RWPE2 (cell line): ENCODE results near the gene NPIPB2.

Source experiments
- ATAC-seq: fragments of 200-7000 bp; cut with Tn5 transposase; 3 replicates; pipeline ENCODE4 v1.9.1; 2021; ENCODE audit warnings: low read depth
- DNase-seq: peaks from one replicate; pipeline ENCODE4 v3.0.0-alpha.2; 2020; ENCODE audit warnings: low spot score
- H3K27ac ChIP-seq: fragments of 450-650 bp; 2 replicates; pipeline ENCODE4 v1.5.1; 2017; ENCODE audit warnings: mild to moderate bottlenecking; ENCODE audit not compliant: poor library complexity, severe bottlenecking
- H3K27me3 ChIP-seq: fragments of 250-450 bp; sonication (Bioruptor Pico); 2 replicates; pipeline ENCODE4 v1.5.1; 2021; ENCODE audit warnings: mild to moderate bottlenecking, moderate library complexity; ENCODE audit not compliant: insufficient read depth, poor library complexity, severe bottlenecking
- H3K36me3 ChIP-seq: fragments of 250-450 bp; sonication (Bioruptor Pico); 2 replicates; pipeline ENCODE4 v1.5.1; 2020; ENCODE audit warnings: low read depth, mild to moderate bottlenecking, moderate library complexity
- H3K4me1 ChIP-seq: fragments of 250-450 bp; sonication (Bioruptor Pico); 2 replicates; pipeline ENCODE4 v1.5.1; 2021; ENCODE audit warnings: mild to moderate bottlenecking, moderate library complexity; ENCODE audit not compliant: insufficient read depth, poor library complexity, severe bottlenecking
- H3K4me3 ChIP-seq: fragments of 250-450 bp; sonication (Bioruptor Pico); 2 replicates; pipeline ENCODE4 v1.5.1; 2021; ENCODE audit warnings: mild to moderate bottlenecking, moderate library complexity; ENCODE audit not compliant: severe bottlenecking
- H3K9me3 ChIP-seq: fragments of 250-450 bp; sonication (Bioruptor Pico); 2 replicates; pipeline ENCODE4 v1.5.1; 2021; ENCODE audit warnings: mild to moderate bottlenecking, moderate library complexity; ENCODE audit not compliant: severe bottlenecking
- TF ChIP-seq, protein P1 (sequence below): fragments of 450-650 bp; IDR thresholded peaks from one replicate; pipeline ENCODE4 v1.5.1; 2017; ENCODE audit warnings: mild to moderate bottlenecking, moderate library complexity; ENCODE audit not compliant: poor library complexity, severe bottlenecking

NPIPB2 gene

DNA sequence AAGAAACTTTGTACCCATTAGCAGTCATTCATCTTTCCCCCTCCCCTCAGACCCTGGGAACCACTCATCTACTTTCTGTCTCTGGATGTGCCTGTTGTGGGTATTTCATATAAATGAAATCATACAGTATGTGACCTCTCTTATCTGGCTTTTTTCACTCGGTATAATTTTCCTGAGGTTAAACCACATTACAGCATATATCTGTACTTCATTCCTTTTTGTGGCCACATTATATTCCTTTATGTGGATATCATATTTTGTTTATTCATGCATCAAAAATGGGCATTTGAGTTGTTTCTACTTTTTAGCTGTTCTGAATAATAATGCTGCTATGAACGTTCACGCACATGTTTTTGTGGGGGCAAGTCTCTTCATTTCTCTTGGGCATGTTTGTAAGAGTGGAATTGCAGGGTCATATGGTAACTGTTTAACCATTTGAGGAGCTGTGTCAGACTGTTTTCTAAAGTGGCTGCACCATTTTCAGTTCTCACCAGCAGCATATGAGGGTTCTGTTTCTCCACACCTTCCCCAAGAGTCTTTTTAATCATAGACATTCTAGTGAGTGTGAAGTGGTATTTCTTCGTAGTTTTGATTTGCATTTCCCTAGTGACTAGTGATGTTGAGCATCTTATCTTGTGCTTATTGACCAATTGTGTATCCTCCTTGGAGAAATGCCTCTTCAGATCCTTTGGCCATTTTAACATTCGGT, 38.4 kb upstream of the NPIPB2 start:
- DNase-seq (no peak), ATAC-seq (no peak)
- H3K4me1 ChIP-seq: peaks cover 10% of the 10 kb centered on the region
- H3K9me3 ChIP-seq: no peaks in the 10 kb centered on the region
- no peaks in the 10 kb centered on the region for H3K27me3 ChIP-seq
- TF ChIP-seq, protein P1, sequence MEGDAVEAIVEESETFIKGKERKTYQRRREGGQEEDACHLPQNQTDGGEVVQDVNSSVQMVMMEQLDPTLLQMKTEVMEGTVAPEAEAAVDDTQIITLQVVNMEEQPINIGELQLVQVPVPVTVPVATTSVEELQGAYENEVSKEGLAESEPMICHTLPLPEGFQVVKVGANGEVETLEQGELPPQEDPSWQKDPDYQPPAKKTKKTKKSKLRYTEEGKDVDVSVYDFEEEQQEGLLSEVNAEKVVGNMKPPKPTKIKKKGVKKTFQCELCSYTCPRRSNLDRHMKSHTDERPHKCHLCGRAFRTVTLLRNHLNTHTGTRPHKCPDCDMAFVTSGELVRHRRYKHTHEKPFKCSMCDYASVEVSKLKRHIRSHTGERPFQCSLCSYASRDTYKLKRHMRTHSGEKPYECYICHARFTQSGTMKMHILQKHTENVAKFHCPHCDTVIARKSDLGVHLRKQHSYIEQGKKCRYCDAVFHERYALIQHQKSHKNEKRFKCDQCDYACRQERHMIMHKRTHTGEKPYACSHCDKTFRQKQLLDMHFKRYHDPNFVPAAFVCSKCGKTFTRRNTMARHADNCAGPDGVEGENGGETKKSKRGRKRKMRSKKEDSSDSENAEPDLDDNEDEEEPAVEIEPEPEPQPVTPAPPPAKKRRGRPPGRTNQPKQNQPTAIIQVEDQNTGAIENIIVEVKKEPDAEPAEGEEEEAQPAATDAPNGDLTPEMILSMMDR: no peak
- no peak overlapping the region for H3K4me3 ChIP-seq
- H3K27ac ChIP-seq: no peak overlapping the region
- no peaks in the 10 kb centered on the region for H3K36me3 ChIP-seq

DNA sequence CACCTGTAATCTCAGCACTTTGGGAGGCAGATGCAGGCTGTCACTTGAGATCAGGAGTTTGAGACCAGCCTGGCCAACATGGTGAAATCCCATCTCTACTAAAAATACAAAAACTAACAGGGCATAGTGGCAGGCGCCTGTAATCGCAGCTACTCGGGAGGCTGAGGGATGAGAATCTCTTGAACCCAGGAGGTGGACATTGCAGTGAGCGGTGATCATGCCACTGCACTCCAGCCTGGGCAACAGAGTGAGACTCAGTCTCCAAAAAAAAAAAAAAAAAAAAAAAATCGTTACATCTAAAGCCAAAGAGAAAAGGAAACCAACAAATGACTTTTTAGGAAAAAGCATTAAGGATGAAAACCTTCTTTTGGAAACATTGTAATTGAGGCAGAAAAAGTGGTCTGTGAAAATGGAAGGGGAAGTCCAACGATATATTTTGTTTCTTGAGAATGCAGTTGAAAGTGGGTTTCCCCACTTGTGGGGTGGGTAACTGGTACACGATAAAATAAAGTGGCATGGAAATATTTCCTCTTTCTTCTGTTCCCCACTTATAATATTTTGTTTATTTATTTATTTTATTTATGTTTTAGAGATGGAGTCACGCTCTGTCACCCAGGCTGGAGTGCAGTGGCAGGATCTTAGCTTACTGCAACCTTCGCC, 37.3 kb upstream of the NPIPB2 start:
- Histone ChIP-seq H3K9me3 (no peaks in the 10 kb centered on the region), H3K27ac (no peak overlapping the region), H3K27me3 (no peaks in the 10 kb centered on the region), H3K4me1 (peaks cover 10% of the 10 kb centered on the region), H3K4me3 (no peak overlapping the region), H3K36me3 (no peaks in the 10 kb centered on the region)
- ATAC-seq (no peak), DNase-seq (no peak)
- TF ChIP-seq, protein P1: no peak

DNA sequence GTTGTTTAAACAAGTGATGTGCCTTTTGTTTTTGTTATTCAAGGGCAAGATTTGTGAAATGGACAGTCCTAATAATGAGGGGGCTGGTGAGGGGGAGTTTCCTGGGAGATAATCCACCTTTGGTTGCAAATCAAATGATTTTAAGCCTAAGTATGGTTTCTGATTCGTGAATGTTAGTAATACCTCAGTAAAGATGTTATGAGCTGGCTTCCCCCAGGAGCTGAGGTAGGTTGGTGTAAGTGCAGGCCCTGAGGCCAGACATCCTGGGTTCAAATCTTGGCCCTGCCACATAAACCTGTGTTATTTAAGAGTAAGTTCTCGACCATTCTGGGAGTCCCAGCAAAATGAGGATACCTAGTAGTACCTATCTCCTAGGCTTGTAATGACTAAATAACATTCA, 36.2 kb upstream of the NPIPB2 start:
- Histone ChIP-seq H3K4me3 (no peak overlapping the region), H3K36me3 (no peaks in the 10 kb centered on the region), H3K27me3 (no peaks in the 10 kb centered on the region), H3K9me3 (no peaks in the 10 kb centered on the region), H3K27ac (peak overlapping the region; percentile 63), H3K4me1 (peaks cover 10% of the 10 kb centered on the region)
- no peak for DNase-seq
- ATAC-seq: no peak
- TF ChIP-seq, protein P1: no peak

DNA sequence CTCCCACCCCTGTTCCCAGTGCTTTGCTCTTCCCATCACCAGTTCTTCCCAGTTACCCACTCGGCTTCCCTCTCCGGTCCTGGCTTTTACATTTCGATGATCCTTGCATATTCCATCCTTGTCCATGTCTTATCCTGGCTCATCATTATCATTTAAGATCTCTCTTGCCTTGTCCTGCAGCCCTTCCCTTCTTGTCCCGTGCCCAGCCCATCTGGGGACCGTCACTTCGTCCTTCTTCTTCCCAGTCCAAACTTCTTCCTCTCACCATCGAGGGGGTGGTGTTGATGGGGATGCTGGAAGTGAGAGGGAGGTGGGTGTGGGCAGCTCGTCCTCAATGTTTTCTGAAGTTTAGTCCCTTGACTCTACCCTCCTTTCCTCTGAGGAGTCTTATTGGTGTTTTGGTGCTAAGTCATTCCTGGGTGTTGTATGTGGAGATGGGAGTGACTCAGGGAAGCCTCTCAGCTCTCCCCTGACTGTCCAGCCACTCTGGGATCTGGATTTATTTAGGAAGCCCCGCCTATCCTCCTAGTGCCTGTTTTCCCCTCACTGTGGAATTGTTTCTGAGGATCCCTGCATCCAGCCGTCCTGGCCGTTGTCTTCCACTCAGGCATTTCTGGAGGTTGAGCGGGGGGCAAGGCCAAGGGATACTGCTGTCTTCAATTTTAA, 35.7 kb upstream of the NPIPB2 start:
- H3K4me3 ChIP-seq: peak overlapping the region; percentile 87
- no peaks in the 10 kb centered on the region for H3K36me3 ChIP-seq
- H3K4me1 ChIP-seq: peaks cover 10% of the 10 kb centered on the region
- ATAC-seq: peak; percentile 77
- TF ChIP-seq, protein P1: no peak
- peak overlapping the region; percentile 63 for H3K27ac ChIP-seq
- no peak for DNase-seq
- H3K27me3 ChIP-seq: no peaks in the 10 kb centered on the region
- H3K9me3 ChIP-seq: no peaks in the 10 kb centered on the region
